GM21381 (cell line): ENCODE measurements around the gene ACP6.
"Not testable (repeated sequence)": the region's sequence is repeated elsewhere in the genome, so short reads cannot be mapped to it uniquely, and the experiment has no call there.

Experiments used
- ATAC-seq: cut with Tn5 transposase; IDR thresholded peaks from one replicate; pipeline ENCODE4 v1.9.1; 2021; ENCODE audit warnings: mild to moderate bottlenecking, moderate library complexity; ENCODE audit not compliant: unreplicated experiment

ACP6 gene

GRCh38 chr1:147670319-147671001, at the start of gene ACP6:
TSS of gene ACP6 (minus strand) at chr1:147670524. CDS start at chr1:147670048, 476 bp downstream.
- peak; percentile 96 for ATAC-seq

DNA sequence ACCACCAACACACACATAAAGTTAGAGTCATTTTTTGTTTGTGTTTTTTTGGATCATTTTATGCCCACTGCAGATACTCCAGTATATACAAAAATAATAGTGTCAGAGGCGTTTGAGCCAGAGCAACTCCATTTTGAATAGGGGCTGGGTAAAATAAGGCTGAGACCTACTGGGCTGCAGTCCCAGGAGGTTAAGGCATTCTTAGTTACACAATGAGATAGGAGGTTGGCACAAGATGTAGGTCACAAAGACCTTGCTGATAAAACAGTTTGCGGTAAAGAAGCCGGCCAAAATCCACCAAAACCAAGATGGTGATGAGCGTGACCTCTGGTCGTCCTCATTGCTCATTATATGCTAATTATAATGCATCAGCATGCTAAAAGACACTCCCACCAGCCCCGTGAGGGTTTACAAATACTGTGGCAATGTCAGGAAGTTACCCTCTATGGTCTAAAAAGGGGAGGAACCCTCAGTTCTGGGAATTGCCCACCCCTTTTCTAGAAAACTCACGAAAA, 49.4 kb upstream of the ACP6 start:
- no peak for ATAC-seq

DNA sequence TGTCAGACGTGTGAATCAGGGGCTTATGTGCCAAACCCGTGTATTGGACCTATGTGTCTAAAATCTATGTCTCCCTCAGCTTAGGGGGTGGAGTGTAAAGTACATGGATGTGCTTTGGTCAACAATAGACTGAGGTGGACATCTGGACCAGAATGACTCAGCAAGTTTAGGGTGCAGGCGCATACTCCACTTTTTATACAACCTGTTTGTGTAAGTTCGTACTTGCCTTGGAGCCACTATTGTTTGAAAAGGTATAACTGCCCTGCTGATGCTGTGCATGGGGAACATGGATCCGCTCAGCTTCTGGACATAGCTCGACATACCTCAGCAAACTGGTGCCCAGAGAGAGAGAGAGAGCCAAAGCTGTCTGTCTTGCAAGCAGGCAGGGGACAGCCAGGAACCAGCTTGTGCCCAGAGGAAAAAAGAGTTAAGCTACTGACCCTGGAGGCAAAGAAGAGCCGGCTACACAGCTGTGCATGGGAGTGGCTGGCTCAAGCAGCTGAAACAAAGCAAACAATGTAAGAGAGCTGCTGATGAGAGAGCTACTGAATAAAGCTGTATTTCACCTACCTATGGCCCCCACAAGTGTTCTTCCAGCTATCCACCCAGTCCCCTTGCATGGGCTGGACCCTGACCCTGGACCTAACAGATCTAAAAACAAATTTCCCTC, 48.8 kb upstream of the ACP6 start:
- ATAC-seq, result no peak

DNA sequence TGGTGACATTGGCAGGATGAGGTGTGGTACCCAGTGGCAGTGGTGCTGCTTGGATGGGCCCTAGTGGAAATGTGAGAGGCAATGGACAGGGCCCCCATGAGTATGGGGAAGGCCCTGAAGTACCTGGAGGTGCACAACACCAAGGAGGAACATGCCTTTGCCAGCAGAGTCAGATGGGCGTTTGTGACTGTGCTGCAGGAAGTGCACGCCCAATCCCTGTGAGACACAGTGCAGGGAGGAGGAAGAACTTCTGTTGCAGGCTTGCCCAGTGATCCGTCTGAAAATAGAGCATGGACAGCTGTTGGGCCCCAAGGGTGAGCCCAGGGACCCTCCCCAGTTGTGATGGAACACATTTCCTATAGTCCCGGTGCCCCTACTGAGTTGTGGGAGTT, 47.4 kb upstream of the ACP6 start:
- ATAC-seq, result no peak

DNA sequence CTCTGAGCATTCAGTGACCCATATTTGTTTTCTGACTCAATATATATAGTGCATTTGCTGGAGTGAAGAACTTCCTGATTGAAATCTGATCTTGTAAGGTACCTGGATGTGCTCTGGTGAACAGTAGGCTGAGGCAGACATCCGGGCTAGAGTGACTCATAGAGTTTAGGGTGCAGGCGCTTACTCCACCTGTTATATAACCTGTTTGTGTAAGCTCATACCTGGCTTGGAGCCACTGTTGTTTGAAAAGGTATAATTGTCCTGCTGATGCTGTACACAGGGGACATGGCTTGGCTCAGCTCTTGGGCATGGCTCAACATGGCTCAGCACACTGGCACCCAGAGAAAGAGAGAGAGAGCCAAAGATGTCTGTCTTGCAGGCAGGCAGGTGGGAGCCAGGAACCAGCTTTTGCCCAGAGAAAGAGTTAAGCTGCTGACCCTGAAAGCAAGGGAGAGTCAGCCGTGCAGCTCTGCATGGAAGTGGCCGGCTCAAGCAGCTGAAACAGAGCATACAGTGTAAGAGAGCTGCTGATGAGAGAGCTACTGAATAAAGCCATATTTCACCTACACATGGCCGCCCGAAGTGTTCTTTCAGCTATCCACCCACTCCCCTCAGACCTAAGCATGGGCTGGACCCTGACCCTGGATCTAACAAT, 46.9 kb upstream of the ACP6 start:
- no peak for ATAC-seq

DNA sequence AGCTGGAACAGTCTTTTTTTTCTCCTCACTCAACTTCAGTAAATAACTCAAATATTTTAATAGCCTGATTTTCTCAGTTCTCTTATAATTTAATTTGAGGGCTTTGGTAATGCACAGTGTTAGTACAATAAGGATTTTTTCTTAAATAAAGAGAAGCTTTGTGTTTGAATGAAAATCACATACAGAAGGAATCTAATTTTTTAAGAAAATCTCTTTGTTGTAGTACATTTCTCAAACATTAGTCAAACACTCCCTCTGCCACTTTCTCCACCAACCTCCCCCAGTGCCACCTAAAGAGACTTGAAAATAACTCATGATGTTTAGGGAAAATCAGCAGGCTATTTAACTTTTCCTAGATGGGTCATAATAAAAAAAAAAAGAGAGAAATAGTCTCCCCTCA, 42.3 kb upstream of the ACP6 start:
- ATAC-seq, result no peak

GRCh38 chr1:147700042-147701006, 30.0 kb upstream of the ACP6 start:
- ATAC-seq, result no peak

DNA sequence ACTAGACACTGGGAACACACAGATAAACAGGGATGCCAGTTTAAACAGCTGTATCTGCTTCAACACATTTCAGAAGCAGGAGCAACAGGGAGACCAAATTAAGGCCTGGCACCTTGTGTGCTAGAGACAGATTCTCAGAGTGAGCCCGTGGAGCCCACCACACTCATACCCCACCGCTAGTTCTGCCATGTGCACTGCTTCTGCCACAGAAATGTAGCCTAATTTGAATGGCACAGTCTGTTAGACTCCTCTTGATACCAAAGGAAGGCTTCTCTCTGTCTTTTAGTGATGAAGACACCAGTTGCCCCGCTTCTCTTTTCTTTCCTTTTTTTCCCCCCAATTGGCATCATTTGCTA, 29.3 kb upstream of the ACP6 start:
- no peak for ATAC-seq

DNA sequence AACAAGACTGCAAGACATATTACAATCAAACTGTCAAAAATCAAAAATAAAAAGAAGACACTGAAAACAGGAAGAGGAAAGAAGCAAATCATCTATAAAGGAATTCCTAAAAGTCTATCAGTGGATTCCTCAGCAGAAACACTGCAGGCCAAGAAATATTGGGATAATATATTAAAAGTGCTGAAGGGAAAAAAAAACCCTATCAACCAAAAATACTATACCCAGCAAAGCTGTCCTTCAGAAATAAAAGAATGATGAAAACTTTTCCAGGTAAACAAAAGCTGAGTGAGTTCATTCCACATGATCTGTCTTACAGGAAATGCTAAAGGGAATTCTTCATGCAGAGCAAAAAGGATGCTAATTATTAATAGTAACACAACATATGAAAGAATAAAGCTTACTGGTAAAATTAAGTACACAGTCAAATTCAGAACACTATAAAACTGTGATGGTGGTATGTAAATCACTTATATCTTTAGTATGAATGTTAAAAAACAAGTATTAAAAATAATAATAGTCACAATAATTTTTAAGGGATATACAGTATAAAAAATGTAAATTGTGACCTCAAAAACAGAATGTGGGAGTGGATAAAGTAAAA, 12.9 kb upstream of the ACP6 start:
- ATAC-seq, result no peak

- not testable (repeated sequence) for ATAC-seq
Observed at GRCh38 chr1:147680608-147681235, 10.4 kb upstream of the ACP6 start.

DNA sequence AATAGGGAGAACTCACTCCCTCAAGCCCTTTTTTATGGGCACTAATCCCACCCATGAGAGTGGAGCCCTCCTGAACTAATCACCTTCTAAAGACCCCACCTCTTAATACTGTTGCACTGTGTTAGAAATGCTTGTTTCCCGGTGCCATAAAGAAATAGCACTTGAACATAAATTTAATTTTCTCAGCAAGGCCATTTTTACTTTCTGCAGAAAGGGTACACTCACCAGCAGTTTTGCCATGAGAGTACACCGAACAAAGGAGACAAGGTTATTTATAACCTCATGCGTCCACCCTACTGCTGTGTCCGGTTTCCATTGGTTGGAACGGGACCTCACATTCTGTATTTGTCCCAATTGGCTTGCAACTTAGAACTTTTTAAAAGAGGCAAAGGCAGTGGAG, 7.4 kb upstream of the ACP6 start:
- ATAC-seq, result not testable (repeated sequence)

DNA sequence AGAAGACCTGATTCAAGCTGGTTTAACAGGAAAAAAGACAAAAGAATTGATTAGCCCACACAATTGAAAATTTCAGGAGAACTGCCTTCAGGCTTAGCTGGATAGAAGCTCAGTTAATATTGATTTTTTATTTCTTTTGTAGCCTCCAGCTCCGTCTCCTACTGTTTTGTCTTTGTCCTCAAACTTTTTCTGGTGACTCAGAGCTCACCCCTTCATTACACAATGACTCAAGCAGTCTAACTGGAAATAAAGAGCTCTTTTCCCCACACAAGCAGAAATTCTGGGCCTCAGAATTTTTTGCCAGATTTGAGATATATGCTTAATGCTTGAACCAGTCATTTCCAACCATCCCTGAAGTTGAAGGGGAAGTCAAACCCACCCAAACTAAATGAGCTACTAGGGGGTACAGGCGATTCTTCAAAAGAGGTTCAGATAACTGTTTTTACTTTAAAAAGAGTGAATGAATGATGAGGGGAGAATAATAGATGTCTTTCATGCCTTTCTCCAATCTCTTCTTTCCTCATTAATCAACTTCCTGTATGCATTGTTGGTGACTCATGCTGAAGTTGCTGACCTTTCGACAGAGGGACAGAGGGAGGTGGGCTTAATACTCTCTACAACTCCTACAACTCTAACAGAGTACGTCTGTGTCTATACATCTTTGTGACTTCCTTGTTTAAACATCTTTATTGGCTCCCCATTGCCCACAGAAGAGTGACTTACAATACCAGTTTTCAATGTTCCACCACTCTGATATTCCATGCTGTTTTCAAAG, 6.2 kb upstream of the ACP6 start:
- ATAC-seq, result no peak

DNA sequence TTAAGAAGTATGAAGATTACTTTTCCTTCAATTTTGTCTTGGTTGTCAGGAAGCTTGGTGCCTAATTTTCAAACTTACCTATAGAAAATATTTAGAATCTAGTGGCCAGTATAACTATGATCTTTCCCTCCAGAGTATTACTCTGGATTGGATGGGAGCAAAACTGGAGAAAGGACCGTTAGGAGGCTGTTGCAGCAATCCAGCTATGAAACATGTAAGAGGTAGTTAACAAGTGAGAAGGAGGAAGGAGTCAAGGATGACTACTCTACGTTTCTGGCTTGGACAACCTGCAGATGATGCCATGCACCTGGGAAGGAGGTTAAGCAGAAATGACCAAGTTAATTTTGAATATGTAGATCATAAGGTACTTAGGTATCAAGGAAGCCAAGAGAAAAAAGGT, 3.5 kb upstream of the ACP6 start:
- no peak for ATAC-seq

DNA sequence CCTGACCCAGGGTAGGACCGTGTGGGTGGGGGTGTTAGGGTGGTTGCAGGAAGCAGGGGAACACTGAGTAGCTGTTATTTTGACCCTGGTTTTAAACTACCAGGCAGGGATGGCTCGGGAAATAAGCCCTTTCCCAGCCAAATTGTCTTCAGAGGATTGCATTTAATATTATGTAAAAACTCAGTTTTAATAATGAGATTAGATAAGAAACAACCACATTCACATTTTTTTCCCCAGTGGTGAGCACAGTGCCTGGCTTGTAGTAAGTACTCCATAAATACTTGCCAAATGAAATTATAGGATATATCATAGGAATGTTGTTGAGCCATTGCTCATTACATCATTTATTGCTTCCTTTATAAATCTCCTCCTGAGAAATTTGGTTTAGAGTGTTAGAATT, 3.1 kb upstream of the ACP6 start:
- ATAC-seq, result no peak

DNA sequence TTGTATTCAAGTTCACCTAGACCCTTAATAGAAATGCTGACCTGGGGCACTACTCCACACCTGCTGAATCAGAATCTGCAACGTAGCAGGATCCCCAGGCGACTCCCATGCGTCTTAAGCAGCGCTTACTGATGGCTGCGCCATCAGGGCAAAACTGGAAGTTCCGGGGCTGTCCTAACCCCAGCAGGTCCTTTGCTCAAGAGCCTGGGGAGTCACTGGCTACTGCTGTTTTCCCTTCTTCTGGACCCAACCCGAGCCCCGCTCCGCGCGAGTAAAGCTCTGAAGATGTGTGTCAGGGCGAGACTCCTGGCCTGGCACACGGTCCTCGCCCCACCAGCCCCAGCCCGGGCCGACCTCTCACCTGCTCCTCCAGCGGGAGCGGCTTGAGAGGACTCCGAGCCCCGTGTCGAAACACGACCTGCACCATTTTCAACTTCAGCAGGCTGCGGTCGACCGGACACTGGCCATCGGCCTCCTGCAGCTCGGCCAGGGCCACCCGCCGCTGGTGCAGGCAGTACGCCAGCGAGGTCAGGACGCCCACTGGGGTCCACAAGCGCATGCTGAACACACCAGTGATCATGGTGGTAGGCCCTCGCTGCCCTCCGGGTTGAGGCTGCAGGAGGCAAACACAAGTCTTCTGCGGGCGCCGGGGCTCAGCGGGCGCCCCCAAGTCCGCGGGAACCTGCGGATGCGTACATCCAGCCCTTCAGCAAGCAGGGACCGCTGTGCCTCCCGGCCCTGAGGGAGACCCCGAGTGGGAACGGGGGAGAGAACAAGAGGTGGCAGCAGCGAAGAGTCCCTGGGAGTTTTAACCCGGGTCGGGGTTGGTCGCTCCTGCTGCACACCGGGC, 630 bp downstream of the ACP6 start:
- peak; percentile 39 for ATAC-seq

GRCh38 chr1:147665521-147665920, 4.8 kb downstream of the ACP6 start:
- ATAC-seq, result no peak

DNA sequence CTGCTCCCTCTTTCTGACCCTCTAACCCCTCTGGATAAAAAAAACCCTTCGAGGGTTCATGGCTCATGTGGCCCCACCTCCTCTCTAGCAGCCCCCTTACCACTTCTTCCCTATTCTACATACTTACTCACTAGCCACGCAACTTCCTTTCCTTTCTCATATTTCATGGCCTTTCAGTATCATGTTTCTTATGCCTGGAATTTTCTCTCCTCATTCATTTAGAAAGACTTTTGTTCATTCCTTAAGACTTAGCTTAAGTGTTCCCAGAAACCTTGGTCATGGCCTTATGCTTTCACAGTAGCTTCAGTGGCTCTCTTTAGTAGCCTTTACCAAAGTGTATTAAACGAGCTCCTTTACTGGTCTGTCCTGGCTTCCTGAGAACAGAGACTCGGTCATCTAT, 6.1 kb downstream of the ACP6 start:
- ATAC-seq, result no peak

GRCh38 chr1:147654511-147654910, 15.8 kb downstream of the ACP6 start:
- ATAC-seq, result no peak
